ENCODE measurements around the gene DRGX. TPM values are rescaled to one million over a fixed set of nuclear protein-coding genes. Genes with fewer than 3 reads are reported as not detected.

DRGX gene
- 0.25 and 4.2 TPM in 2 replicates for polyA plus RNA-seq

DNA sequence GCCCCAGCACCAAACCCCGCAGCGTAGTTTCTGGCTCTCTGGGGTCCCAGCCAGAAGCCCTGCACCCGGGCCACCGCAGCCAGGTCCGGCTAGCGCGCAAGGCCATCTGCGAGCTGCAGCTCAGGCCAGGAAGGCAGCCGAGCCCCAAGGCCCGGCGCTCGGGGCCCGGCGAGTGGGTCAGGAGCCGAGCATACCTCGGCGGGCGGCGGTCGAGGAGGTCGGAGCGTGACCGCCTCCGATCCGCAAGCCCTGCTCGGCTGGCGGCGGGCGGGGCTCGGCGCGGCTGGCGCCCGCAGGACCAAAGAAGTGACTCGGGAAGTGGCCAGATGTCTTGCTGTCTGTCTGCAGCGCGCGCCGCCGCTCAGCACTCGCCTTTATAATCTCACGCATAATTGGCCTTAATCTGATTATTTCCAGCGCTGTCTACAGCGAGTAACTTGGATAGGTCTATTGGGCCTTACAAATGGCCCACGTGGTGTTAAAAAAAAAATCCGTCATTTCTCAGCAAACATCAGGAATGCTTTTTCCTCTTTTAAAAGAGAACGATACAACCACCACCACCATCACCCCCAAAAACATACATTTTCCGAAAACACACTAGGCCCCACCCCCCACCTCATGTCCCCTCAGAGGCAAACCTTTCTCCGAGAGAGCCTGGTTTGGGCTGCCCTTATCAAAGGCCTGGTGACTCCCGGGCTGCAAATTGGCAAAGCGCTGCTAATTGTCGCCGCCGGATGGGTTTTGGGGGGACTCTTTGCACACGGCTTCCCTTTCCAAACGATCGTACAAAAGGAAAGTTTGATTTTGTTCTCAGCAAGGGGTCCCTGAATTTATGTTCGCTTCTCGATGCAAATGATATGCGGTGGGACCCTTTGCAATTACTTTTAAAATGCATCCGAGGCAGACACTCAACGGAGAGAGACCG is at the start of gene DRGX:
Gene DRGX, minus strand, starts transcription at position 349 of the 925 bp plus-strand sequence. CDS start 649 bp downstream, outside the sequence.

Other genes starting within 250 kb of the DRGX start
- not detected in 2 replicates for gene TMEM273, start 207.7 kb downstream of the DRGX start, polyA plus RNA-seq
- not detected in 2 replicates for gene C10orf71, start 96.9 kb downstream of the DRGX start, polyA plus RNA-seq
- 43.5 and 52.9 TPM in 2 replicates for gene ERCC6, start 143.0 kb upstream of the DRGX start, polyA plus RNA-seq
- gene SLC18A3, start 214.2 kb upstream of the DRGX start, polyA plus RNA-seq, result not detected in 2 replicates
- not detected in 2 replicates for gene CHAT, start 217.9 kb upstream of the DRGX start, polyA plus RNA-seq